ENCODE results near the gene PCDHGB5.
"Not testable (repeated sequence)": the region's sequence is repeated elsewhere in the genome, so short reads cannot be mapped to it uniquely, and the experiment has no call there.

Gene PCDHGB5

DNA sequence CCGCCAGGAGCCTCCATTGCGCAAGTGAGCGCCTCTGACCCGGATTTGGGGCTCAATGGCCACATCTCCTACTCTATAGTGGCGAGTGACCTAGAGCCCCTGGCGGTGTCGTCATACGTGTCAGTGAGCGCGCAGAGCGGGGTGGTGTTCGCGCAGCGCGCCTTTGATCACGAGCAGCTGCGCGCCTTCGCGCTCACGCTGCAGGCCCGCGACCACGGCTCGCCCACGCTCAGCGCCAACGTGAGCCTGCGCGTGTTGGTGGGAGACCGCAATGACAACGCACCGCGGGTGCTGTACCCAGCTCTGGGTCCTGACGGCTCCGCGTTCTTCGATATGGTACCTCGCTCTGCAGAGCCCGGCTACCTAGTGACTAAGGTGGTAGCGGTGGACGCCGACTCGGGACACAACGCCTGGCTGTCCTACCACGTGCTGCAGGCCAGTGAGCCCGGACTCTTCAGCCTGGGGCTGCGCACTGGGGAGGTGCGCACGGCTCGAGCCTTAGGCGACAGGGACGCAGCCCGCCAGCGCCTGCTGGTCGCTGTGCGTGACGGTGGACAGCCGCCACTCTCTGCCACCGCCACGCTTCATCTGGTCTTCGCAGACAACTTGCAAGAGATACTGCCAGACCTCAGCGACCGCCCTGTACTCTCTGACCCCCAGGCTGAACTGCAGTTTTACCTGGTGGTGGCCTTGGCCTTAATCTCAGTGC is 12.0 kb downstream of the PCDHGB5 start:
- H3K27ac ChIP-seq = no peak overlapping the region
- no peak for DNase-seq (ENCODE audit: low read depth, low spot score)

DNA sequence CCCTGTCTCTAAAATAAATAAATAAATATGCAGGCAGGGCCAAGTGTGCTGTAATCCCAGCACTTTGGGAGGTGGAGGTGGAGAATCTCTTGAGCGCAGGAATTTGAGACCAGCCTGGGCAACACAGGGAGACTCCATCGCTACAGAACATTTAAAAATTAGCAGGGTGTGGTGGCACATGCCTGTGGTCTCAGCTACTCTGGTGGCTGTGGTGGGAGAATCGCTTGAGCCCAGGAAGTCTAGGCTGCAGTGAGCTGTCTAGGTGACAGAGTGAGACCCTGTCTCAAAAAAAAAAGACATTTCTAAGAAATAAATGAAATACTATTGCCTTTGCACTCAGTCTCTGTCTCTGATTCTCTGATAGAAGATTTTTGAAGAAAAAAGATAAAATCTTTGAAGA is 13.8 kb downstream of the PCDHGB5 start:
- no peak for DNase-seq (ENCODE audit: low read depth, low spot score)
- H3K27ac ChIP-seq = no peak overlapping the region

GRCh38 chr5:141412854-141413539 is 15.2 kb downstream of the PCDHGB5 start, which contains the start of gene PCDHGA10:
Gene PCDHGA10, plus strand, starts transcription at chr5:141412987. Its CDS starts 189 bp downstream, at chr5:141413176.
- H3K27ac ChIP-seq = no peak within 1 kb of the TSS
- DNase-seq (ENCODE audit: low read depth, low spot score) = no peak

GRCh38 chr5:141413540-141414069 is 15.9 kb downstream of the PCDHGB5 start:
- no peak overlapping the region for H3K27ac ChIP-seq
- no peak for DNase-seq (ENCODE audit: low read depth, low spot score)

GRCh38 chr5:141414548-141415274 is 17.0 kb downstream of the PCDHGB5 start:
- not testable (repeated sequence) for DNase-seq (ENCODE audit: low read depth, low spot score); H3K27ac ChIP-seq

DNA sequence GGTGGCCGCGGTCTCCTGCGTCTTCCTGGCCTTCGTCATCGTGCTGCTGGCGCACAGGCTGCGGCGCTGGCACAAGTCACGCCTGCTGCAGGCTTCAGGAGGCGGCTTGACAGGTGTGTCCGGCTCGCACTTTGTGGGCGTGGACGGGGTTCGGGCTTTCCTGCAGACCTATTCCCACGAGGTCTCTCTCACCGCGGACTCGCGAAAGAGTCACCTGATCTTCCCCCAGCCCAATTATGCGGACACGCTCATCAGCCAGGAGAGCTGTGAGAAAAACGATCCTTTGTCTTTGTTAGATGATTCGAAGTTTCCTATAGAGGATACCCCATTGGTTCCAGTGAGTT is 17.5 kb downstream of the PCDHGB5 start:
- not testable (repeated sequence) for DNase-seq (ENCODE audit: low read depth, low spot score); H3K27ac ChIP-seq

DNA sequence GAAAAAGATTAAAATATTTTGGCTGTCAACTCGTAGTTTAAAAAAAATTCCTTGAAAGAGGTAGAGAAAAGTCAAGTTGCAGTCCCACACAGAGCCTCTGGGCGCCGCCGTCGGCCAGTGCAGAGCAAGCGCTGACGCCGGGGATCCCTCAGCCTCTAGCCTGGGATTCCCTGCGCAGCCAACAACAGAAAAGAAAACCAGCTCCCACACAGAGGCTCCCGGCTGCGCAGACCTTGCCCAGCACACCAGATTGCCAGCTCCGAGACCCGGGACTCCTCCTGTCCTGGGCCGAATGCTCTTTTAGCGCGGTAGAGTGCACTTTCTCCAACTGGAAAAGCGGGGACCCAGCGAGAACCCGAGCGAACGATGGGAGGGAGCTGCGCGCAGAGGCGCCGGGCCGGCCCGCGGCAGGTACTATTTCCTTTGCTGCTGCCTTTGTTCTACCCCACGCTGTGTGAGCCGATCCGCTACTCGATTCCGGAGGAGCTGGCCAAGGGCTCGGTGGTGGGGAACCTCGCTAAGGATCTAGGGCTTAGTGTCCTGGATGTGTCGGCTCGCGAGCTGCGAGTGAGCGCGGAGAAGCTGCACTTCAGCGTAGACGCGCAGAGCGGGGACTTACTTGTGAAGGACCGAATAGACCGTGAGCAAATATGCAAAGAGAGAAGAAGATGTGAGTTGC is 19.9 kb downstream of the PCDHGB5 start, which contains the start of gene PCDHGB7:
PCDHGB7 (plus strand) TSS at position 184 of the 679 bp plus-strand sequence; CDS start at position 367, 183 bp downstream.
- DNase-seq (ENCODE audit: low read depth, low spot score) = peak; percentile 31
- not testable (repeated sequence) for H3K27ac ChIP-seq

- no peak overlapping the region for H3K27ac ChIP-seq
- DNase-seq (ENCODE audit: low read depth, low spot score) = no peak
These were observed 21.5 kb downstream of the PCDHGB5 start for GRCh38 chr5:141419074-141419880.

DNA sequence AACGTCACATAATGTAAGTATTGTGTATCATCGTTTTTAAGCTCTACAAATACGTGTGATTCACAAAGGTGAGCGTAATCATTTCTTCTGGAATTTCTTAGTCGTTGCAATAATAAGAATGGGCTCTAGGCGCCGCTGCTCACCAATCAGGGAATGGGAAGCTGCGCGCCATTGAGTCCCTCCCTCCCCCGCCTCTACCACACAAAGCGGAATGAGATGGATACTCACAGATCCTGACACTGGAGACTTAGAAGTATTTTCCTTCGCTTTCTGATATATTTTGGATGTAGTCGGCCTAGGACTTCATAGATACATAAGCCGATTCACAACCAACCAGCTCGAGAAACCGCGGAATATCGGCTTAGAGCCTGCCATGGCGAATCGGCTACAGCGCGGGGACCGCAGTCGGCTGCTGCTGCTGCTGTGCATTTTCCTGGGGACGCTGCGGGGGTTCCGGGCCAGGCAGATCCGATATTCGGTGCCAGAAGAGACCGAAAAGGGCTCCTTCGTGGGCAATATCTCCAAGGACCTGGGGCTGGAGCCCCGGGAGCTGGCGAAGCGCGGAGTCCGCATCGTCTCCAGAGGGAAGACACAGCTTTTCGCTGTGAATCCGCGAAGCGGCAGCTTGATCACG is 23.2 kb downstream of the PCDHGB5 start, which contains the start of gene PCDHGA11:
PCDHGA11 (plus strand) TSS at position 197 of the 634 bp plus-strand sequence; CDS start at position 374, 177 bp downstream.
- no peak for DNase-seq (ENCODE audit: low read depth, low spot score)
- H3K27ac ChIP-seq = no peak within 1 kb of the TSS

GRCh38 chr5:141421489-141421855 is 23.7 kb downstream of the PCDHGB5 start:
- no peak overlapping the region for H3K27ac ChIP-seq
- DNase-seq (ENCODE audit: low read depth, low spot score) = no peak

GRCh38 chr5:141422742-141423291 is 25.1 kb downstream of the PCDHGB5 start:
- DNase-seq (ENCODE audit: low read depth, low spot score) = no peak
- no peak overlapping the region for H3K27ac ChIP-seq

DNA sequence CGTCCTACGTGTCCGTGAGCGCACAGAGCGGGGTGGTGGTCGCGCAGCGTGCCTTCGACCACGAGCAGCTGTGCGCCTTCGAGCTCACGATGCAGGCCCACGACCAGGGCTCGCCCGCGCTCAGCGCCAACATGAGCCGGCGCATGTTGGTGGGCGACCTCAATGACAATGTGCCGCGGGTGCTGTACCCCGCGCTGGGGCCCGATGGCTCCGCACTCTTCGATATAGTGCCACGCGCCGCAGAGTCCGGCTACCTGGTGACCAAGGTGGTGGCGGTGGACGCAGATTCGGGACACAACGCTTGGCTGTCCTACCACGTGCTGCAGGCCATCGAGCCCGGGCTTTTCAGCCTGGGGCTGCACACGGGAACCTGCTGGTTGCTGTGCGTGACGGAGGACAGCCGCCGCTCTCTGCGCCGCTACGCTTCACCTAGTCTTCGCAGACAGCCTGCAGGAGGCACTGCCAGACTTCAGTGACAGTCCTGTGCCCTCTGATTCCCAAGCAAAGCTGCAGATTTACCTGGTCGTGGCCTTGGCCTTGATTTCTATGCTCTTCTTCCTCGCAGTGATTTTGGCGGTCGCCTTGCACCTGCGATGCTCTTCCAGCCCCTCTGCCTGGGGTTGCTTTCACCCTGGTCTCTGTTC is 30.2 kb downstream of the PCDHGB5 start:
- DNase-seq (ENCODE audit: low read depth, low spot score) = no peak
- H3K27ac ChIP-seq = no peak overlapping the region

GRCh38 chr5:141430332-141431113 is 32.8 kb downstream of the PCDHGB5 start, which contains the start of gene PCDHGA12:
Gene PCDHGA12, plus strand, starts transcription at chr5:141430507. Its CDS starts 253 bp downstream, at chr5:141430760.
- no peak within 1 kb of the TSS for H3K27ac ChIP-seq
- peak; percentile 20 for DNase-seq (ENCODE audit: low read depth, low spot score)

- no peak for DNase-seq (ENCODE audit: low read depth, low spot score)
- no peak overlapping the region for H3K27ac ChIP-seq
These were observed 33.5 kb downstream of the PCDHGB5 start for GRCh38 chr5:141431286-141431685.

GRCh38 chr5:141432308-141432707 is 34.6 kb downstream of the PCDHGB5 start:
- not testable (repeated sequence) for DNase-seq (ENCODE audit: low read depth, low spot score); H3K27ac ChIP-seq

GRCh38 chr5:141432726-141433125 is 35.0 kb downstream of the PCDHGB5 start:
- not testable (repeated sequence) for DNase-seq (ENCODE audit: low read depth, low spot score); H3K27ac ChIP-seq

- H3K27ac ChIP-seq = no peak overlapping the region
- no peak for DNase-seq (ENCODE audit: low read depth, low spot score)
These were observed 36.3 kb downstream of the PCDHGB5 start for GRCh38 chr5:141434006-141434405.
